ENCODE data around the gene RCN2.

RCN2 gene

GRCh38 chr15:76974456-76975036 is 43.0 kb downstream of the RCN2 start:
- no peak for DNase-seq

- no peak for DNase-seq
Observed at GRCh38 chr15:76976141-76976540, 44.6 kb downstream of the RCN2 start.

- no peak for DNase-seq
Observed at GRCh38 chr15:76976572-76977270, 45.2 kb downstream of the RCN2 start.

GRCh38 chr15:76978522-76979330 is 47.2 kb downstream of the RCN2 start:
- no peak for DNase-seq

GRCh38 chr15:76979331-76979925 is 47.9 kb downstream of the RCN2 start:
- DNase-seq = no peak

GRCh38 chr15:76979996-76980520 is 48.5 kb downstream of the RCN2 start:
- no peak for DNase-seq

- DNase-seq = no peak
Observed at GRCh38 chr15:76982356-76982755, 50.8 kb downstream of the RCN2 start.

- DNase-seq = no peak
Observed at GRCh38 chr15:76982756-76983155, 51.2 kb downstream of the RCN2 start.

- no peak for DNase-seq
Observed at GRCh38 chr15:76983590-76984375, 52.2 kb downstream of the RCN2 start.

- no peak for DNase-seq
Observed at GRCh38 chr15:76986743-76987142, 55.2 kb downstream of the RCN2 start.

GRCh38 chr15:76987276-76987675 is 55.7 kb downstream of the RCN2 start:
- no peak for DNase-seq

- no peak for DNase-seq
Observed at GRCh38 chr15:76987896-76988860, 56.6 kb downstream of the RCN2 start.

GRCh38 chr15:76988867-76989780 is 57.6 kb downstream of the RCN2 start:
- DNase-seq = no peak

GRCh38 chr15:76991048-76991447 is 59.5 kb downstream of the RCN2 start:
- DNase-seq = no peak

- DNase-seq = no peak
Observed at GRCh38 chr15:76991741-76992645, 60.4 kb downstream of the RCN2 start.

- DNase-seq = no peak
Observed at GRCh38 chr15:76993114-76993725, 61.7 kb downstream of the RCN2 start.

- no peak for DNase-seq
Observed at GRCh38 chr15:76994001-76994400, 62.5 kb downstream of the RCN2 start.

- DNase-seq = no peak
Observed at GRCh38 chr15:76994496-76994895, 62.9 kb downstream of the RCN2 start.

All from NCI-H82 (cell line).